Measurements from ENCODE around the gene TTC7B.

TTC7B gene

GRCh38 chr14:90742252-90742651 is 74.0 kb downstream of the TTC7B start:
- H3K4me3 ChIP-seq (ENCODE audit: low read depth, low read length): no peak overlapping the region
- no peak for DNase-seq (ENCODE audit: low read depth)
- TF ChIP-seq CTCF (IDR thresholded peaks at IDR 0.05; ENCODE audit: insufficient read depth, low read depth, low read length, missing control alignments): no peak

GRCh38 chr14:90741682-90741946 is 74.6 kb downstream of the TTC7B start:
- no peak for DNase-seq (ENCODE audit: low read depth)
- TF ChIP-seq CTCF (IDR thresholded peaks at IDR 0.05; ENCODE audit: insufficient read depth, low read depth, low read length, missing control alignments): no peak
- H3K4me3 ChIP-seq (ENCODE audit: low read depth, low read length): no peak overlapping the region

DNA sequence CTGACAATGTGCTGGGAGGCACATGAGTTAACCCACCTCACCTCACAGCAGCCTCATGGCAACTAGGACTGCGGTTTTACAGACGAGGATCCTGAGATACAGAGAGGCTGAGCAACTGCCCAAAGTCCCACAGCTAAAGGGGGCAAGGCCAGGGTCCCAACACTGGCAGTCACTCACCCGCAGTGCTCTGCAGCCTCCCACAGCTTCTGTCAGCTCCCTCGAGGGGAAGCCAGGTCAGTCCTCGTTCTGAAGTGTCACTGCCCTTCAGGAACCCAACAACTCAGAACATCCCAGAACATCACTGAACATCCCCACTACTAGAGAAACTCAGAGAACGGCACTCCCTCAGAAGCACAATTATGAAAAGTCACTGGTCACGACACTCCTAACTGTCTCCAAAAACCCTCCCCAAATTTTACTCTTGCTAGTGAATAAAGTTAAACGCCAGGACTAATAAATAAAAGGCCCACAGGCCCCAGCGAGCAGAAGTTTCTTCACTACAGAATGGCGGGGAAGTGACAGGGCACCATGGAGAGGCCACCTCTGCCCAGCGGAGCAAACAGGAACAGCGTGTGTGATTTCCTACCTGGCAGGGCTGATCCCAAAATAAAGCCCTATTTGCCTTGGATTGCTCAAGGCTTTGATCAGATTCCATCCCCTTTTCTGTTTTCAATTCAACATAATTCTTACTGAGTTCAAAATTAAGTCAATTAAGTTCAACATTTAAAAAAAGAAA is 75.1 kb downstream of the TTC7B start:
- no peak overlapping the region for H3K4me3 ChIP-seq (ENCODE audit: low read depth, low read length)
- DNase-seq (ENCODE audit: low read depth): no peak
- no peak for TF ChIP-seq CTCF (IDR thresholded peaks at IDR 0.05; ENCODE audit: insufficient read depth, low read depth, low read length, missing control alignments)

DNA sequence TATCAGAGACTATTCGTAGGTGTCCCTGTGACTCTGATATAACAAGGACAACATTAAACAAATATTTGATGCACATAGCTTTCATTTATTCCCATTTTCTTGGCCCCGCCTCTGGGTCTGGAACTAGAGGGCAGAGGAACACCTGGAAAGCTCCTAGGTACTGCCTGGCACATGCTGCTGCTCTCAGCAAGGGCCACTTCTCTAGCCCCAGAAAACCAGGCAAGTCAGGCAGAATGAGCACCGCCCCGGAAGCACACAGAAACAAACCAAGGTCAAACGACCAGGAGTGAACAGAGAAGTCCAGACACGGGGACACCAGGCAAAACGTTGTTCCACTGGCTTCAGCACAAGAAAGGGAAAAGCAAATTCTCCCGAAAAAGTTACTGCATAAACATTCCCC is 76.1 kb downstream of the TTC7B start:
- no peak for TF ChIP-seq CTCF (IDR thresholded peaks at IDR 0.05; ENCODE audit: insufficient read depth, low read depth, low read length, missing control alignments)
- H3K4me3 ChIP-seq (ENCODE audit: low read depth, low read length): no peak overlapping the region
- no peak for DNase-seq (ENCODE audit: low read depth)

DNA sequence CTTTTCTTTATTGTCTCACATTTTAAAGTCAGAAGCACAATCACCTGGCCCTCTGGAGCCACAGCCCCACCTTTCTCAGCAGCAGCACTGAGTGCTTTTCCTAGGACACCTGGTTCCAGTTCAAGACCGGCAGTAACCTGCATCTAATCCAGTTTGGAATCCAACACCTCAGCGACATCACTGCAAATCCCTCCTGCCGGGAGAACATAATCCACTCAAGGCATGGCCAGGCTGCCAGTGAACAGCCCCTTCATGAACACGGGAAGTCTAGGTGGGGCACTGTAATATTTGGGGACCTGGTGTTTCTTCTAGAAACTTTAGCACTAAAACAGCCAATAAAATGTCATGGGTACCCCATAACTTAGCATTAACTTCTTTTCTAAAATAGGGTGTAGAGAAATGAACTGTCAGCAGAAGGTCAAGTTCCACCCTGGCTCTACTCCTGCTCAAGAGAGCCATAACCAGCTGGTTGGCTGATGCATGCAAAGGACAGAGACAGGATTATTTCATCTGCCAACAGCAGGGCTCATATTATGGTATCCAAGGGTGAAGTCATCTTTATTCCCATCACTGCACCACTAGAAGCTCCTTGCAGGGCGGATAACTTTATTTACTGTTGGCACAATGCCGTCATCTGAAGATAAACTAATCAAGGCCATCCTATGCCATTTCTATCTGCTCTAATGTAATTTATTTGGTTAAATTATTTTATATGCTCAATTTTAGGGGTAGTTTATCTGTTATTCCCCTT is 76.7 kb downstream of the TTC7B start:
- no peak for TF ChIP-seq CTCF (IDR thresholded peaks at IDR 0.05; ENCODE audit: insufficient read depth, low read depth, low read length, missing control alignments)
- DNase-seq (ENCODE audit: low read depth): no peak
- no peak overlapping the region for H3K4me3 ChIP-seq (ENCODE audit: low read depth, low read length)

DNA sequence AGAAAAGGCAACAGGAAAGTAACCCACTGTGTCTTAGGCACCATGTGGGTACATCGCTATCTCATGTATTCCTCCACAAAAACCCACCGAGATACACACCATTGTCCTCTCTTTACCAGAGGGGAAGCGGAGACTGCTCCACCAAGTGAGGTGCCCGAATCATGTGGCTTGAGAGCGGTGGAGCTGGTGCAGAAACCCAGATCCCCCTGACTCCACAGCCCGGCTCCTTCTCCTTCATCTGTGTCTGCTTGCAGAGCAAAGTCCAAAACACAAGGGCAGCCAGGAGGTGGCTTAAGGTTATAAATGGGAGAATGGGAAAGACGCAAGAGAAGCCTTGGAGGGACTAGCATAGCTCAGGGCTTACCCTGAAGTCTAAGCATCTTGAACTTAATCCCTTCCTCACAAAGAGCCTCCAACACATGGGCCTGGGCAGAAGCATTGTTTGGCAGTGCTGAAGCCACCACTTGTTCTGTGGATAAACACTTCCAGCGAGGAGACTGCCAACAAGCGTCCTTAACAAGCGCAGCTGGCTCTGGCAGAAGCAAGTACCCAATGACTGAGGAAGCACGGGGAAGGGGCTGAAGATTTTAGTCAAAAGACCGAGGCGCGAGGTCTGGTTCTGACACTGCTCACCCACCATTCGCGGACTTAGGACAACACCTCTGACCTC is 83.0 kb downstream of the TTC7B start:
- no peak overlapping the region for H3K4me3 ChIP-seq (ENCODE audit: low read depth, low read length)
- DNase-seq (ENCODE audit: low read depth): no peak
- TF ChIP-seq CTCF (IDR thresholded peaks at IDR 0.05; ENCODE audit: insufficient read depth, low read depth, low read length, missing control alignments): no peak
